A673 (cell line): ENCODE data around the gene INVS. TPM values are rescaled to one million over a fixed set of nuclear protein-coding genes. Genes with fewer than 3 reads are reported as not detected.

Experiments
- BruUV-seq: library from RNA; stranded (reverse); fragments of 400-500 nt; replicated peaks from 2 replicates; lab custom pipeline; 2021; lab: Mats Ljungman, UMichigan
- CTCF ChIA-PET: fragments of 300-600 bp; sonication (Branson Sonifier 250); formaldehyde crosslinking; loops from one replicate; lab custom pipeline; 2022; ENCODE audit warnings: antibody characterized with exemption; lab: Charles Lee
- POLR2A ChIA-PET: fragments of 300-600 bp; sonication (Branson Sonifier 250); formaldehyde crosslinking; loops from one replicate; lab custom pipeline; 2022; ENCODE audit warnings: antibody characterized with exemption; ENCODE audit not compliant: low non-redundant PET; lab: Charles Lee
- DNase-seq: peaks from one replicate; pipeline ENCODE4 v3.0.0-alpha.2; 2015; ENCODE audit warnings: low spot score
- H3K27ac ChIP-seq: fragments of 200-600 bp; sonication (generic); 2 replicates; pipeline ENCODE4 v1.5.1; 2016; ENCODE audit warnings: mixed run types, low read depth, mild to moderate bottlenecking, mixed read lengths, antibody characterized with exemption, low read length; ENCODE audit not compliant: poor library complexity, severe bottlenecking
- H3K27me3 ChIP-seq: fragments of 200-600 bp; sonication (generic); replicated peaks from 2 replicates; pipeline ENCODE4 v1.6.1; 2017; ENCODE audit warnings: mixed run types, low read depth, mild to moderate bottlenecking, mixed read lengths, antibody characterized with exemption, low read length; ENCODE audit not compliant: insufficient read depth, poor library complexity
- H3K36me3 ChIP-seq: fragments of 200-600 bp; sonication (generic); 2 replicates; pipeline ENCODE4 v1.6.1; 2016; ENCODE audit warnings: mixed run types, mild to moderate bottlenecking, mixed read lengths, antibody characterized with exemption, low read length; ENCODE audit not compliant: insufficient read depth, poor library complexity, severe bottlenecking
- H3K4me1 ChIP-seq: fragments of 200-600 bp; sonication (generic); 2 replicates; pipeline ENCODE4 v1.6.1; 2017; ENCODE audit warnings: mixed run types, mild to moderate bottlenecking, mixed read lengths, antibody characterized with exemption, low read length; ENCODE audit not compliant: insufficient read depth, poor library complexity, severe bottlenecking
- H3K4me3 ChIP-seq: fragments of 200-600 bp; sonication (generic); 2 replicates; pipeline ENCODE4 v1.5.1; 2016; ENCODE audit warnings: low read depth, mixed run types, mild to moderate bottlenecking, mixed read lengths, low read length; ENCODE audit not compliant: poor library complexity, severe bottlenecking
- H3K9me3 ChIP-seq: fragments of 200-600 bp; sonication (generic); 2 replicates; pipeline ENCODE4 v1.6.1; 2016; ENCODE audit warnings: mixed run types, low read depth, mild to moderate bottlenecking, mixed read lengths, antibody characterized with exemption, low read length; ENCODE audit not compliant: poor library complexity, severe bottlenecking
- EZH2 ChIP-seq: fragments of 200-600 bp; sonication (generic); IDR thresholded peaks from 2 replicates; pipeline ENCODE4 v1.6.1; 2017; ENCODE audit warnings: borderline replicate concordance, low read depth, mild to moderate bottlenecking, mixed read lengths, antibody characterized with exemption, low read length; ENCODE audit not compliant: poor library complexity, severe bottlenecking
- intact Hi-C: fragments of 100-400 bp; cut with micrococcal nuclease; formaldehyde crosslinking; loops from one replicate; pipeline ENCODE4 v1.10.0; 2022; ENCODE audit not compliant: unreplicated experiment
- total RNA-seq: library from RNA; stranded (reverse); gene quantifications from 2 replicates; pipeline ENCODE4 v1.2.3, GENCODE V29; 2021
- TF ChIP-seq, protein P1 (sequence below): fragments of 300-800, 200-600 bp; sonication (generic); conservative IDR thresholded peaks from 2 replicates; pipeline ENCODE4 v1.5.1; 2017; ENCODE audit warnings: low read depth, mild to moderate bottlenecking, antibody characterized with exemption, low read length, moderate library complexity, mixed read lengths

The INVS gene
- total RNA-seq, 1 experiment from 2014 or later = 23.3 TPM

DNA sequence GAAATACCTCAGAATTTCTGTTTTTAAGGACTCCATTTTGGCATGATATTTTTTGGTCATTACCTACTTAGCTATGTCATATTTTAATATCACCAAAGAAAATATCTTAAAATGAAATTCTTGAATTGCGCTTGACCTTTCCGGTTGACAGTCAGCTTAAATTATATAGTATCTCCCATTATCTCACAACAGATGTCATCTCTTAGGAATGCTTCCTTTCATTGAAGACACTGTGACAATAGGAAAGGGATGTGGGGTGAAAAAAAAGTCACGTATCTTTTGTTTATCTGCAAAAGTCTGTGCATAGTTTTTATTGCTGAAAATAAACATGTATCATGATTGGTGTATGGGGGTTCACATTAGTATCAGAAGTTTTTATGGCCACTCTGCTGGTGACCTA is 105.8 kb downstream of the INVS start:
- ChIA-PET CTCF (no interaction called here), POLR2A (no interaction called here)
- Histone ChIP-seq H3K36me3 (no peaks in the 10 kb centered on the region), H3K9me3 (no peaks in the 10 kb centered on the region), H3K27ac (no peak overlapping the region), H3K27me3 (no peaks in the 10 kb centered on the region), H3K4me1 (no peaks in the 10 kb centered on the region), H3K4me3 (no peak overlapping the region)
- no TSS peak for BruUV-seq
- intact Hi-C loops = no loop called here
- peak; percentile 25 for DNase-seq
- TF ChIP-seq EZH2 = no peak
- TF ChIP-seq, protein P1, sequence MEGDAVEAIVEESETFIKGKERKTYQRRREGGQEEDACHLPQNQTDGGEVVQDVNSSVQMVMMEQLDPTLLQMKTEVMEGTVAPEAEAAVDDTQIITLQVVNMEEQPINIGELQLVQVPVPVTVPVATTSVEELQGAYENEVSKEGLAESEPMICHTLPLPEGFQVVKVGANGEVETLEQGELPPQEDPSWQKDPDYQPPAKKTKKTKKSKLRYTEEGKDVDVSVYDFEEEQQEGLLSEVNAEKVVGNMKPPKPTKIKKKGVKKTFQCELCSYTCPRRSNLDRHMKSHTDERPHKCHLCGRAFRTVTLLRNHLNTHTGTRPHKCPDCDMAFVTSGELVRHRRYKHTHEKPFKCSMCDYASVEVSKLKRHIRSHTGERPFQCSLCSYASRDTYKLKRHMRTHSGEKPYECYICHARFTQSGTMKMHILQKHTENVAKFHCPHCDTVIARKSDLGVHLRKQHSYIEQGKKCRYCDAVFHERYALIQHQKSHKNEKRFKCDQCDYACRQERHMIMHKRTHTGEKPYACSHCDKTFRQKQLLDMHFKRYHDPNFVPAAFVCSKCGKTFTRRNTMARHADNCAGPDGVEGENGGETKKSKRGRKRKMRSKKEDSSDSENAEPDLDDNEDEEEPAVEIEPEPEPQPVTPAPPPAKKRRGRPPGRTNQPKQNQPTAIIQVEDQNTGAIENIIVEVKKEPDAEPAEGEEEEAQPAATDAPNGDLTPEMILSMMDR = no peak

DNA sequence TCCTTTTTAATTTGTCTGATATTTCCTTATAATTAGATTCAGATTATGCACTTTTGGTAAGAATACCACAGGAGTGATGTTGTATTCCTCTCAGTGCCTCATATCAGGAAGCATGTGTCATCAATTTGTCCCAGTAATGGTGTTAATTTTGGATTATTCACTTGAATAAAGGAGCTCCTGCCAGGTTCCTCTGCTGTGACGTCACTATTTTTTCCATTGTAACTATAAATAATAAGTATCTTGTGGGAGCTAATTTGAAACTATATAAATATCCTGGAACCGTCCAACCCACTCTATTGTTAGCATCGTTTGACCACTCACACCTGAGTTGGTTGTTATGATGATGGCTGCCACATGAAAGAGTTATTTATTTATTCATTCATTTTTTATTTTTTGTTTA is 107.9 kb downstream of the INVS start:
- H3K27me3 ChIP-seq = no peaks in the 10 kb centered on the region
- ChIA-PET POLR2A (no interaction called here), CTCF (no interaction called here)
- H3K36me3 ChIP-seq = no peaks in the 10 kb centered on the region
- BruUV-seq = no TSS peak
- H3K9me3 ChIP-seq = no peaks in the 10 kb centered on the region
- peak; percentile 29 for DNase-seq
- H3K4me3 ChIP-seq = no peak overlapping the region
- intact Hi-C loops = no loop called here
- TF ChIP-seq, protein P1 = no peak
- no peak for TF ChIP-seq EZH2
- no peaks in the 10 kb centered on the region for H3K4me1 ChIP-seq
- H3K27ac ChIP-seq = no peak overlapping the region

GRCh38 chr9:100208673-100209072 is 109.6 kb downstream of the INVS start:
- DNase-seq = no peak
- H3K4me3 ChIP-seq = no peak overlapping the region
- POLR2A ChIA-PET = no interaction called here
- H3K27ac ChIP-seq = no peak overlapping the region
- no peak for TF ChIP-seq EZH2
- TF ChIP-seq, protein P1 = no peak
- no peaks in the 10 kb centered on the region for H3K36me3 ChIP-seq
- CTCF ChIA-PET = no interaction called here
- H3K27me3 ChIP-seq = no peaks in the 10 kb centered on the region
- BruUV-seq = no TSS peak
- no peaks in the 10 kb centered on the region for H3K9me3 ChIP-seq
- intact Hi-C loops = no loop called here
- no peaks in the 10 kb centered on the region for H3K4me1 ChIP-seq
